ENCODE results near the gene AQP6.
"Not testable (repeated sequence)": the region's sequence is repeated elsewhere in the genome, so short reads cannot be mapped to it uniquely, and the experiment has no call there.

The AQP6 gene

GRCh38 chr12:49973361-49973830, 649 bp downstream of the AQP6 start:
- DNase-seq, result no peak

GRCh38 chr12:49974231-49974675, 1.5 kb downstream of the AQP6 start:
- peak; percentile 48 to 70 for DNase-seq

- no peak for DNase-seq
Measured at GRCh38 chr12:49974677-49975317, 2.0 kb downstream of the AQP6 start.

GRCh38 chr12:49975318-49975761, 2.6 kb downstream of the AQP6 start:
- DNase-seq, result no peak

GRCh38 chr12:49976557-49976956, 3.8 kb downstream of the AQP6 start:
- DNase-seq, result no peak

- no peak for DNase-seq
Measured at GRCh38 chr12:49978125-49978524, 5.4 kb downstream of the AQP6 start.

- no peak for DNase-seq
Measured at GRCh38 chr12:49979016-49979586, 6.4 kb downstream of the AQP6 start.

GRCh38 chr12:49979791-49980190, 7.0 kb downstream of the AQP6 start:
- no peak for DNase-seq

- DNase-seq, result no peak
Measured at GRCh38 chr12:49980501-49981349, 8.0 kb downstream of the AQP6 start.

GRCh38 chr12:49982246-49983087, 9.7 kb downstream of the AQP6 start:
- DNase-seq, result no peak

- peak; percentile 6 to 41 for DNase-seq
Measured at GRCh38 chr12:49983892-49984291, 11.1 kb downstream of the AQP6 start.

- DNase-seq, result no peak
Measured at GRCh38 chr12:49984476-49985359, 12.0 kb downstream of the AQP6 start.

GRCh38 chr12:49985981-49986380, 13.2 kb downstream of the AQP6 start:
- no peak for DNase-seq

GRCh38 chr12:49986476-49986875, 13.7 kb downstream of the AQP6 start:
- not testable (repeated sequence) for DNase-seq

- no peak for DNase-seq
Measured at GRCh38 chr12:49987625-49988303, 15.0 kb downstream of the AQP6 start.

GRCh38 chr12:49989400-49989799, 16.7 kb downstream of the AQP6 start:
- DNase-seq, result not testable (repeated sequence)

- no peak for DNase-seq
Measured at GRCh38 chr12:49990273-49990672, 17.5 kb downstream of the AQP6 start.

GRCh38 chr12:49998453-49998852, 25.7 kb downstream of the AQP6 start:
- DNase-seq, result no peak

- no peak for DNase-seq
Measured at GRCh38 chr12:50003595-50003994, 30.8 kb downstream of the AQP6 start.

GRCh38 chr12:50004696-50005095, 31.9 kb downstream of the AQP6 start:
- DNase-seq, result no peak

GRCh38 chr12:50005175-50005574, 32.4 kb downstream of the AQP6 start:
- no peak for DNase-seq

Data from SHP77 (cell line).